IMR-90 (cell line): ENCODE measurements around the gene CHST8. TPM values are rescaled to one million over a fixed set of nuclear protein-coding genes. Genes with fewer than 3 reads are reported as not detected.

Experiments
- ATAC-seq: fragments of 200-7000 bp; cut with Tn5 transposase; 2 replicates; pipeline ENCODE4 v1.9.1; 2020; ENCODE audit warnings: low read depth, mild to moderate bottlenecking, moderate library complexity
- BruUV-seq: library from RNA; stranded (reverse); fragments of 400-500 nt; replicated peaks from 2 replicates; lab custom pipeline; 2021; lab: Mats Ljungman, UMichigan
- CTCF ChIA-PET: fragments of 300-600 bp; formaldehyde crosslinking; extraction: SDS; loops from one replicate; lab custom pipeline; 2021; ENCODE audit warnings: antibody characterized with exemption; lab: Yijun Ruan, JAX
- POLR2A ChIA-PET: fragments of 300-600 bp; sonication (Branson Sonifier 250); formaldehyde crosslinking; loops from one replicate; lab custom pipeline; 2022; ENCODE audit warnings: antibody characterized with exemption; ENCODE audit not compliant: unreplicated experiment; lab: Charles Lee
- DNase-seq: peaks from one replicate; pipeline ENCODE4 v3.0.0; 2013
- H2AFZ ChIP-seq: replicated peaks from 2 replicates; pipeline ENCODE3; 2013; ENCODE audit warnings: low read length, mild to moderate bottlenecking; ENCODE audit not compliant: poor library complexity
- H2AK5ac ChIP-seq: 2 replicates; pipeline ENCODE4 v1.6.1; 2013; ENCODE audit warnings: low read depth, low read length, inconsistent platforms
- H2AK9ac ChIP-seq: replicated peaks from 2 replicates; pipeline ENCODE3; 2013; ENCODE audit warnings: mild to moderate bottlenecking, low read depth, low read length, moderate library complexity; ENCODE audit not compliant: poor library complexity
- H2BK120ac ChIP-seq: 2 replicates; pipeline ENCODE4 v1.6.1; 2013; ENCODE audit warnings: low read depth, low read length, inconsistent platforms
- H2BK15ac ChIP-seq: 3 replicates; pipeline ENCODE4 v1.6.1; 2013; ENCODE audit warnings: low read depth, low read length, inconsistent platforms
- H2BK20ac ChIP-seq: 2 replicates; pipeline ENCODE4 v1.6.1; 2013; ENCODE audit warnings: low read depth, mild to moderate bottlenecking, inconsistent platforms, low read length, moderate library complexity
- H2BK5ac ChIP-seq: 2 replicates; pipeline ENCODE4 v1.6.1; 2013; ENCODE audit warnings: mild to moderate bottlenecking, low read depth, low read length, inconsistent platforms; ENCODE audit not compliant: poor library complexity, severe bottlenecking
- H3K14ac ChIP-seq: replicated peaks from 2 replicates; pipeline ENCODE4 v1.6.1; 2013; ENCODE audit warnings: low read depth, low read length, inconsistent platforms
- H3K18ac ChIP-seq: 2 replicates; pipeline ENCODE4 v1.6.1; 2013; ENCODE audit warnings: low read depth, low read length, control low read depth
- H3K23ac ChIP-seq: 2 replicates; pipeline ENCODE4 v1.6.1; 2013; ENCODE audit warnings: low read depth, low read length, inconsistent platforms
- H3K27ac ChIP-seq: 2 replicates; pipeline ENCODE4 v1.5.1; 2013; ENCODE audit warnings: mild to moderate bottlenecking, control low read depth, low read length; ENCODE audit not compliant: insufficient read depth
- H3K27me3 ChIP-seq: 2 replicates; pipeline ENCODE4 v1.6.1; 2013; ENCODE audit warnings: low read length; ENCODE audit not compliant: control insufficient read depth, insufficient read depth
- H3K36me3 ChIP-seq: 2 replicates; pipeline ENCODE4 v1.6.1; 2013; ENCODE audit warnings: low read length, mixed read lengths; ENCODE audit not compliant: control insufficient read depth, insufficient read depth
- H3K4ac ChIP-seq: 2 replicates; pipeline ENCODE4 v1.6.1; 2013; ENCODE audit warnings: low read depth, low read length, inconsistent platforms
- H3K4me1 ChIP-seq: 2 replicates; pipeline ENCODE4 v1.6.1; 2013; ENCODE audit warnings: low read length, mixed read lengths; ENCODE audit not compliant: control insufficient read depth, insufficient read depth
- H3K4me2 ChIP-seq: 2 replicates; pipeline ENCODE4 v1.6.1; 2013; ENCODE audit warnings: low read depth, mild to moderate bottlenecking, control low read depth, low read length, moderate library complexity
- H3K4me3 ChIP-seq: 2 replicates; pipeline ENCODE4 v1.5.1; 2013; ENCODE audit warnings: low read depth, mild to moderate bottlenecking, control low read depth, low read length, moderate library complexity; ENCODE audit not compliant: insufficient read depth
- H3K56ac ChIP-seq: 2 replicates; pipeline ENCODE4 v1.6.1; 2013; ENCODE audit warnings: low read length, inconsistent platforms; ENCODE audit not compliant: insufficient read depth; ENCODE audit errors: extremely low read depth
- H3K79me1 ChIP-seq, 2 experiments: 2 replicates each; pipeline ENCODE4 v1.6.1; 2013; ENCODE audit warnings: low read length in 2 of 2, inconsistent platforms in 1 of 2, low read depth in 1 of 2
- H3K9ac ChIP-seq: 2 replicates; pipeline ENCODE4 v1.6.1; 2013; ENCODE audit warnings: low read depth, low read length, control low read depth
- H3K9me1 ChIP-seq: 2 replicates; pipeline ENCODE4 v1.6.1; 2013; ENCODE audit warnings: low read length, inconsistent platforms; ENCODE audit not compliant: insufficient read depth
- H3K9me3 ChIP-seq: 2 replicates; pipeline ENCODE4 v1.6.1; 2013; ENCODE audit warnings: low read length; ENCODE audit not compliant: control insufficient read depth, insufficient read depth
- H4K20me1 ChIP-seq: 2 replicates; pipeline ENCODE4 v1.6.1; 2013; ENCODE audit warnings: low read length, inconsistent platforms; ENCODE audit not compliant: insufficient read depth
- H4K5ac ChIP-seq: 2 replicates; pipeline ENCODE4 v1.6.1; 2013; ENCODE audit warnings: mild to moderate bottlenecking, low read depth, low read length, control low read depth
- H4K8ac ChIP-seq, 2 experiments: 2 replicates each; pipeline ENCODE4 v1.6.1; 2013; ENCODE audit warnings: low read depth in 2 of 2, low read length in 2 of 2, control low read depth in 1 of 2, inconsistent platforms in 1 of 2
- H4K91ac ChIP-seq: 2 replicates; pipeline ENCODE4 v1.6.1; 2013; ENCODE audit warnings: low read depth, low read length, inconsistent platforms; ENCODE audit not compliant: insufficient read depth
- BHLHE40 ChIP-seq: fragments of 150-350 bp; IDR thresholded peaks from 2 replicates; pipeline ENCODE4 v1.6.1; 2016; ENCODE audit warnings: mild to moderate bottlenecking, low read depth, low read length
- CEBPB ChIP-seq: IDR thresholded peaks from 2 replicates; pipeline ENCODE4 v1.6.1; 2012; ENCODE audit warnings: low read depth, low read length, improper control_type of control experiment
- CHD1 ChIP-seq: IDR thresholded peaks from 2 replicates; pipeline ENCODE4 v1.6.1; 2012; ENCODE audit warnings: low read depth, low read length, improper control_type of control experiment
- CTCF ChIP-seq: conservative IDR thresholded peaks from 2 replicates; pipeline ENCODE4 v1.5.1; 2012; ENCODE audit warnings: mild to moderate bottlenecking, low read depth, low read length, improper control_type of control experiment
- ELK1 ChIP-seq: fragments of 150-350 bp; IDR thresholded peaks from 2 replicates; pipeline ENCODE4 v1.6.1; 2016; ENCODE audit warnings: low read depth, mild to moderate bottlenecking, low read length, moderate library complexity, borderline replicate concordance
- FOS ChIP-seq: fragments of 150-350 bp; IDR thresholded peaks from 2 replicates; pipeline ENCODE4 v1.6.1; 2016; ENCODE audit warnings: low read depth, low read length
- MAFK ChIP-seq: IDR thresholded peaks from 2 replicates; pipeline ENCODE4 v1.6.1; 2012; ENCODE audit warnings: low read depth, low read length, improper control_type of control experiment
- MAZ ChIP-seq: IDR thresholded peaks from 2 replicates; pipeline ENCODE4 v1.6.1; 2012; ENCODE audit warnings: low read depth, mild to moderate bottlenecking, low read length, improper control_type of control experiment, moderate library complexity, borderline replicate concordance
- MXI1 ChIP-seq: IDR thresholded peaks from 2 replicates; pipeline ENCODE4 v1.6.1; 2012; ENCODE audit warnings: low read depth, mild to moderate bottlenecking, low read length, moderate library complexity, borderline replicate concordance
- NFE2L2 ChIP-seq: fragments of 150-350 bp; IDR thresholded peaks from 2 replicates; pipeline ENCODE4 v1.6.1; 2016; ENCODE audit warnings: low read depth, mild to moderate bottlenecking, low read length
- RAD21 ChIP-seq: IDR thresholded peaks from 2 replicates; pipeline ENCODE4 v1.6.1; 2012; ENCODE audit warnings: low read length, improper control_type of control experiment
- RCOR1 ChIP-seq: IDR thresholded peaks from 2 replicates; pipeline ENCODE4 v1.6.1; 2012; ENCODE audit warnings: mild to moderate bottlenecking, low read length, improper control_type of control experiment; ENCODE audit not compliant: insufficient replicate concordance
- RFX5 ChIP-seq: IDR thresholded peaks from 2 replicates; pipeline ENCODE4 v1.8.0; 2012; ENCODE audit warnings: low read depth, mild to moderate bottlenecking, low read length, moderate library complexity
- SMC3 ChIP-seq: fragments of 150-350 bp; IDR thresholded peaks from 2 replicates; pipeline ENCODE4 v1.6.1; 2016; ENCODE audit warnings: low read depth, mild to moderate bottlenecking, antibody characterized with exemption, low read length, moderate library complexity
- USF2 ChIP-seq: fragments of 150-350 bp; IDR thresholded peaks from 2 replicates; pipeline ENCODE4 v1.6.1; 2017; ENCODE audit warnings: mild to moderate bottlenecking, antibody characterized with exemption, low read length, low read depth
- WGBS, 2 experiments: methylation state at CpG; one replicate each; pipeline versions ENCODE4 v1.1.5 to v1.1.7; 2013; ENCODE audit warnings: missing lambda C conversion rate in 2 of 2; ENCODE audit not compliant: insufficient read length in 1 of 2; ENCODE audit errors: extremely low coverage in 2 of 2; 5-methylcytosine and 5-hydroxymethylcytosine counted together
- dilution Hi-C: fragments of 300-500 bp; cut with HindIII; formaldehyde crosslinking; loops from one replicate; pipeline ENCODE4 v1.14.3; 2018; ENCODE audit warnings: low sequenced_read_pairs; ENCODE audit not compliant: unreplicated experiment
- in situ Hi-C: fragments of 300-500 bp; cut with MboI; formaldehyde crosslinking; loops from 3 replicates; pipeline ENCODE4 v1.14.3; 2019; ENCODE audit warnings: low sequenced_read_pairs, inconsistent platforms, mixed read lengths
- intact Hi-C: fragments of 100-400 bp; cut with micrococcal nuclease; formaldehyde crosslinking; loops from 2 replicates; pipeline ENCODE4 v1.10.0; 2022
- polyA plus RNA-seq, 3 experiments: library from polyadenylated mRNA; depleted of rRNA; stranded (reverse); fragments of >200 nt; gene quantifications; 2 replicates each; pipeline ENCODE4 v1.2.3, GENCODE V29; 2012; ENCODE audit warnings: low replicate concordance in 1 of 3
- total RNA-seq: library from RNA; depleted of rRNA; stranded (reverse); fragments of >200 nt; gene quantifications from 2 replicates; pipeline ENCODE4 v1.2.3, GENCODE V29; 2012

Gene CHST8
- total and polyA plus RNA-seq, 2 of the 4 experiments (the other 2 are of a cell fraction), result not detected

- Histone ChIP-seq H3K36me3 (no peaks in the 10 kb centered on the region), H3K4me1 (no peaks in the 10 kb centered on the region), H4K5ac (no peak overlapping the region), H4K20me1 (no peaks in the 10 kb centered on the region), H3K9ac (no peak overlapping the region), H4K91ac (no peak overlapping the region), H2BK15ac (no peak overlapping the region), H4K8ac (no peak overlapping the region), H3K4me3 (no peak overlapping the region), H3K23ac (no peak overlapping the region), H3K27ac (no peak overlapping the region), H3K9me1 (no peaks in the 10 kb centered on the region; the same call in 1 of the 2 replicates), H2BK120ac (no peak overlapping the region), H2BK5ac (no peak overlapping the region), H3K56ac (no peak overlapping the region), H3K79me1 (no peaks in the 10 kb centered on the region), H3K18ac (no peak overlapping the region), H2AK5ac (no peak overlapping the region), H3K9me3 (no peaks in the 10 kb centered on the region), H3K27me3 (no peaks in the 10 kb centered on the region), H2AK9ac (no peak overlapping the region), H3K14ac (no peak overlapping the region), H2AFZ (no peak overlapping the region), H3K4ac (no peak overlapping the region), H3K4me2 (no peak overlapping the region), H2BK20ac (no peak overlapping the region)
- POLR2A ChIA-PET, result no interaction called here
- no TSS peak for BruUV-seq
- in situ Hi-C loops (no loop called here), dilution Hi-C loops (no loop called here), intact Hi-C loops (no loop called here)
- no peak for ATAC-seq
- CTCF ChIA-PET, result no interaction called here
- no peak for DNase-seq
- TF ChIP-seq RAD21 (no peak), NFE2L2 (no peak), BHLHE40 (no peak), MAZ (no peak), CEBPB (no peak), RFX5 (no peak), MXI1 (no peak), CTCF (no peak), ELK1 (no peak), USF2 (no peak), MAFK (no peak), RCOR1 (no peak), SMC3 (no peak), CHD1 (no peak), FOS (no peak)
- WGBS, 2 experiments, result 80% methylated on average over 3 of the region's 5 CpGs; no CpG with 5 or more reads in 1 of the 2 experiments
These were observed 47.6 kb downstream of the CHST8 start for GRCh38 chr19:33669376-33669775.
